A549 treated with CORT108297 at 1 μM for 4 hours (cell line): ENCODE data around the gene ALG1L2. TPM values are rescaled to one million over a fixed set of nuclear protein-coding genes. Genes with fewer than 3 reads are reported as not detected.

Source experiments
- total RNA-seq: library from RNA; stranded (reverse); fragments of 200-300 nt; extraction: Qiagen RNA extraction; gene quantifications from 5 replicates; pipeline ENCODE4 v1.2.3, GENCODE V29; 2022

Gene ALG1L2
- not detected in 5 replicates for total RNA-seq

GRCh38 chr3:130081351-130081881 is at the start of gene ALG1L2:
TSS of gene ALG1L2 (plus strand) at chr3:130081831. CDS start at chr3:130082017, 186 bp downstream.

Other genes starting within 250 kb of the ALG1L2 start
- gene TMCC1, start 188.1 kb upstream of the ALG1L2 start, total RNA-seq, result 10.7 to 15.7 TPM (median 11.3 TPM) in 5 replicates
- not detected in 5 replicates for gene TRH, start 107.1 kb upstream of the ALG1L2 start, total RNA-seq